ENCODE results near the gene PDCD10.

Gene PDCD10

GRCh38 chr3:167761302-167761701 lies 26.6 kb upstream of the PDCD10 start:
- H4K12ac ChIP-seq (ENCODE audit: low read depth, low read length) = no peak overlapping the region
- H3K9ac ChIP-seq (ENCODE audit: low read length) = no peak overlapping the region
- H2BK12ac ChIP-seq (ENCODE audit: low read length) = no peak overlapping the region
- no peak overlapping the region for H3K14ac ChIP-seq (ENCODE audit: low read length)
- H2BK120ac ChIP-seq (ENCODE audit: insufficient read depth, low read length, poor library complexity) = no peak overlapping the region
- H3K4me1 ChIP-seq (ENCODE audit: control insufficient read depth in 1 of 2, insufficient read depth in 2 of 2, low read length in 2 of 2) = no peaks in the 10 kb centered on the region
- H3K79me1 ChIP-seq (ENCODE audit: low read length) = no peaks in the 10 kb centered on the region
- H3K4me2 ChIP-seq (ENCODE audit: low read length) = no peak overlapping the region
- no peaks in the 10 kb centered on the region for H3K79me2 ChIP-seq (ENCODE audit: control insufficient read depth, insufficient read depth, low read length, poor library complexity)
- no CpG with 5 or more reads among the region's 1 CpG for WGBS (ENCODE audit: extremely low coverage, insufficient coverage, insufficient read length)
- no peaks in the 10 kb centered on the region for H3K27me3 ChIP-seq (ENCODE audit: insufficient read depth, low read length)
- no peak overlapping the region for H3K27ac ChIP-seq (ENCODE audit: low read depth, low read length)
- H4K91ac ChIP-seq (ENCODE audit: low read depth, low read length) = no peak overlapping the region
- no peak overlapping the region for H2AFZ ChIP-seq (ENCODE audit: insufficient read depth, low read length, poor library complexity)
- H3K4ac ChIP-seq (ENCODE audit: low read depth, low read length) = no peak overlapping the region
- no peak overlapping the region for H3K23ac ChIP-seq (ENCODE audit: low read length)
- H4K8ac ChIP-seq (ENCODE audit: low read depth, low read length) = no peak overlapping the region
- H3K36me3 ChIP-seq (ENCODE audit: control insufficient read depth in 1 of 2, insufficient read depth in 2 of 2, low read length in 2 of 2) = no peaks in the 10 kb centered on the region
- peaks cover 9% of the 10 kb centered on the region for H3K9me3 ChIP-seq (ENCODE audit: insufficient read depth, low read depth, low read length)
- no peak overlapping the region for H2AK5ac ChIP-seq (ENCODE audit: low read length)
- H3K4me3 ChIP-seq (ENCODE audit: low read depth, low read length) = no peak overlapping the region
- no peak overlapping the region for H3K18ac ChIP-seq (ENCODE audit: low read length)
- no peak for DNase-seq
- no peak overlapping the region for H2BK5ac ChIP-seq (ENCODE audit: low read depth, low read length, poor library complexity)

GRCh38 chr3:167754049-167754448 lies 19.4 kb upstream of the PDCD10 start:
- Histone ChIP-seq H2BK120ac (ENCODE audit: insufficient read depth, low read length, poor library complexity) (no peak overlapping the region), H3K27ac (ENCODE audit: low read depth, low read length) (no peak overlapping the region), H3K14ac (ENCODE audit: low read length) (no peak overlapping the region), H3K23ac (ENCODE audit: low read length) (no peak overlapping the region), H3K36me3 (ENCODE audit: control insufficient read depth in 1 of 2, insufficient read depth in 2 of 2, low read length in 2 of 2) (no peaks in the 10 kb centered on the region), H3K4me3 (ENCODE audit: low read depth, low read length) (no peak overlapping the region), H2AFZ (ENCODE audit: insufficient read depth, low read length, poor library complexity) (no peak overlapping the region), H3K4me2 (ENCODE audit: low read length) (no peak overlapping the region), H3K18ac (ENCODE audit: low read length) (no peak overlapping the region), H3K9ac (ENCODE audit: low read length) (no peak overlapping the region), H4K8ac (ENCODE audit: low read depth, low read length) (no peak overlapping the region), H2AK5ac (ENCODE audit: low read length) (no peak overlapping the region), H3K79me1 (ENCODE audit: low read length) (no peaks in the 10 kb centered on the region), H4K12ac (ENCODE audit: low read depth, low read length) (no peak overlapping the region), H3K9me3 (ENCODE audit: insufficient read depth, low read depth, low read length) (no peaks in the 10 kb centered on the region), H3K4ac (ENCODE audit: low read depth, low read length) (no peak overlapping the region), H2BK12ac (ENCODE audit: low read length) (no peak overlapping the region), H4K91ac (ENCODE audit: low read depth, low read length) (no peak overlapping the region), H2BK5ac (ENCODE audit: low read depth, low read length, poor library complexity) (no peak overlapping the region), H3K4me1 (ENCODE audit: control insufficient read depth in 1 of 2, insufficient read depth in 2 of 2, low read length in 2 of 2) (no peaks in the 10 kb centered on the region), H3K79me2 (ENCODE audit: control insufficient read depth, insufficient read depth, low read length, poor library complexity) (no peaks in the 10 kb centered on the region), H3K27me3 (ENCODE audit: insufficient read depth, low read length) (no peaks in the 10 kb centered on the region)
- DNase-seq = no peak

DNA sequence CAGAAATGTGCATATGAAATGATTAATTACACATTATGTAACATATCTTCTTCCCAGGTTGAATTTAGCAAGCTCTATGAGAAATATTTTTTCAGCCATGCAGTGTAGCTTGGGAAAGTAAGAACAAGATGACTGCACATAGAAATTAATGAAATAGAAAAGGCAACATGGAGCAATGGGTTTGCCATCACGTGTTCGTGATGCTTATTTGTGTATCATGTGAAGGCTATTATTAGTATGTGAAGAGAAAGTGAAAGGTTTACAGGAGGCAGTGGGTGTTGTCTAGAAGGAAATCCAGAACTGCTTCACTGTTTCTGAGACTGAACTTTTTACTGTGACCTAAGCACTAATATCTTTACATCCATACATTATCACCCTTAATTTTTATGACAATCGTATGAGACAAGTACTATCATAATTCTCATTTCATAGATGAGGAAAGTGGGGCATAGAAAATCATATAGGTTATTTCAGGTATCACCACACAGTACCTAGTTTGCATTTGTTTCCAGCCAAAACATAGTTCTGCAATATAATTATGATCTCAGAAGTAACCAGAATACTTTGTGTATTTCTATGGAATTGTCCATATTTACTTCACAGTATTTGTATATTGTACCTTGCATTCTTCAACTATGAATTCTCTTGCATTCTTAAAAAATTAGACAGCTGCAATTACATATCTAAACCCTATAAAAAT lies 15.7 kb upstream of the PDCD10 start:
- no peak overlapping the region for H2AK5ac ChIP-seq (ENCODE audit: low read length)
- H3K27me3 ChIP-seq (ENCODE audit: insufficient read depth, low read length) = no peaks in the 10 kb centered on the region
- WGBS (ENCODE audit: extremely low coverage, insufficient coverage, insufficient read length) = no CpG with 5 or more reads among the region's 3 CpGs
- H2BK5ac ChIP-seq (ENCODE audit: low read depth, low read length, poor library complexity) = no peak overlapping the region
- H3K4ac ChIP-seq (ENCODE audit: low read depth, low read length) = no peak overlapping the region
- no peak overlapping the region for H3K9ac ChIP-seq (ENCODE audit: low read length)
- no peaks in the 10 kb centered on the region for H3K9me3 ChIP-seq (ENCODE audit: insufficient read depth, low read depth, low read length)
- no peaks in the 10 kb centered on the region for H3K36me3 ChIP-seq (ENCODE audit: control insufficient read depth in 1 of 2, insufficient read depth in 2 of 2, low read length in 2 of 2)
- H4K12ac ChIP-seq (ENCODE audit: low read depth, low read length) = no peak overlapping the region
- H3K79me1 ChIP-seq (ENCODE audit: low read length) = no peaks in the 10 kb centered on the region
- no peak overlapping the region for H3K14ac ChIP-seq (ENCODE audit: low read length)
- H4K8ac ChIP-seq (ENCODE audit: low read depth, low read length) = no peak overlapping the region
- H2BK120ac ChIP-seq (ENCODE audit: insufficient read depth, low read length, poor library complexity) = no peak overlapping the region
- no peaks in the 10 kb centered on the region for H3K4me1 ChIP-seq (ENCODE audit: control insufficient read depth in 1 of 2, insufficient read depth in 2 of 2, low read length in 2 of 2)
- no peak overlapping the region for H3K18ac ChIP-seq (ENCODE audit: low read length)
- no peak overlapping the region for H3K4me2 ChIP-seq (ENCODE audit: low read length)
- H2BK12ac ChIP-seq (ENCODE audit: low read length) = no peak overlapping the region
- H3K27ac ChIP-seq (ENCODE audit: low read depth, low read length) = no peak overlapping the region
- H4K91ac ChIP-seq (ENCODE audit: low read depth, low read length) = no peak overlapping the region
- no peak overlapping the region for H3K4me3 ChIP-seq (ENCODE audit: low read depth, low read length)
- DNase-seq = no peak
- H3K23ac ChIP-seq (ENCODE audit: low read length) = no peak overlapping the region
- H3K79me2 ChIP-seq (ENCODE audit: control insufficient read depth, insufficient read depth, low read length, poor library complexity) = no peaks in the 10 kb centered on the region
- H2AFZ ChIP-seq (ENCODE audit: insufficient read depth, low read length, poor library complexity) = no peak overlapping the region

DNA sequence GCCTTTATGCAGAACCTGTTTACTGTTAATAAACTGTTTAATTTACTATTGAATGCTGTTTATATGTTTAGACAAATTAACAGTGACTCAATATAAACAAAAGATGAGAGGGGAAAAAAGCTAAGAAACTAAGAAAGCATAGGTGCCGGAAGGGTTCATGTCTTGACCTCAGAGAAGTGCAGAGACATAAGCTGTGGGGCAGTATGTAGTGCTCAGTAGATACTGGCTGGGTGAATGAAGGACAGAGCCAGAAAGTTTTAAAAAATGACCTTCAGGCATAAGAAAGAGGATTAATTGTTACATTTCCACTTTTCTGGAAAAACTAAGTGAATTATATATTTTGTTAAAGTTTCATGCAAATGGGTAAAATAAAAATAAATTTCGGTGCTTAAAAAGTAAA lies 15.0 kb upstream of the PDCD10 start:
- Histone ChIP-seq H2BK5ac (ENCODE audit: low read depth, low read length, poor library complexity) (no peak overlapping the region), H3K9ac (ENCODE audit: low read length) (no peak overlapping the region), H3K23ac (ENCODE audit: low read length) (no peak overlapping the region), H3K4ac (ENCODE audit: low read depth, low read length) (no peak overlapping the region), H3K4me1 (ENCODE audit: control insufficient read depth in 1 of 2, insufficient read depth in 2 of 2, low read length in 2 of 2) (no peaks in the 10 kb centered on the region), H4K12ac (ENCODE audit: low read depth, low read length) (no peak overlapping the region), H4K8ac (ENCODE audit: low read depth, low read length) (no peak overlapping the region), H2AFZ (ENCODE audit: insufficient read depth, low read length, poor library complexity) (no peak overlapping the region), H3K27me3 (ENCODE audit: insufficient read depth, low read length) (no peaks in the 10 kb centered on the region), H3K9me3 (ENCODE audit: insufficient read depth, low read depth, low read length) (no peaks in the 10 kb centered on the region), H3K27ac (ENCODE audit: low read depth, low read length) (no peak overlapping the region), H3K36me3 (ENCODE audit: control insufficient read depth in 1 of 2, insufficient read depth in 2 of 2, low read length in 2 of 2) (no peaks in the 10 kb centered on the region), H2AK5ac (ENCODE audit: low read length) (no peak overlapping the region), H3K79me1 (ENCODE audit: low read length) (no peaks in the 10 kb centered on the region), H3K18ac (ENCODE audit: low read length) (no peak overlapping the region), H2BK120ac (ENCODE audit: insufficient read depth, low read length, poor library complexity) (no peak overlapping the region), H3K4me2 (ENCODE audit: low read length) (no peak overlapping the region), H2BK12ac (ENCODE audit: low read length) (no peak overlapping the region), H3K79me2 (ENCODE audit: control insufficient read depth, insufficient read depth, low read length, poor library complexity) (no peaks in the 10 kb centered on the region), H4K91ac (ENCODE audit: low read depth, low read length) (no peak overlapping the region), H3K4me3 (ENCODE audit: low read depth, low read length) (no peak overlapping the region), H3K14ac (ENCODE audit: low read length) (no peak overlapping the region)
- no peak for DNase-seq
- WGBS (ENCODE audit: extremely low coverage, insufficient coverage, insufficient read length) = no CpG with 5 or more reads among the region's 2 CpGs
